Breast epithelium (tissue), 3 donors: Measurements from ENCODE around the gene SF3A2.

Experiments
- CTCF ChIP-seq, 3 donors: fragments of 450-650 bp; IDR thresholded peaks; one replicate each; pipeline ENCODE4 v1.5.1; 2016 to 2017; ENCODE audit warnings: antibody characterized with exemption in 3 of 3, mild to moderate bottlenecking in 3 of 3, moderate library complexity in 3 of 3
- POLR2A ChIP-seq: fragments of 450-650 bp; IDR thresholded peaks from one replicate; pipeline ENCODE4 v1.6.1; 2016; ENCODE audit warnings: antibody characterized with exemption, mild to moderate bottlenecking, moderate library complexity

GRCh38 chr19:2233601-2234280 is 2.9 kb upstream of the SF3A2 start:
- TF ChIP-seq POLR2A (no peak), CTCF (IDR thresholded peaks at IDR 0.05) (no peak)
